Measurements from ENCODE around the gene KATNB1.

KATNB1 gene

GRCh38 chr16:57694725-57695679, 40.6 kb upstream of the KATNB1 start, which contains the start of gene DRC7:
TSS of gene DRC7 (plus strand) at chr16:57694806. CDS start at chr16:57697950, 3,144 bp downstream.
- TF ChIP-seq CTCF (IDR thresholded peaks at IDR 0.05; ENCODE audit: insufficient read depth, low read length, missing control alignments), result no peak
- POLR2A ChIA-PET, result no interaction called here
- DNase-seq (ENCODE audit: low read depth, low spot score), result no peak
- H3K4me3 ChIP-seq (ENCODE audit: low read depth, low read length), result no peak within 1 kb of the TSS
- CTCF ChIA-PET, result no interaction called here

- ChIA-PET POLR2A (no interaction called here), CTCF (no interaction called here)
- no peak for TF ChIP-seq CTCF (IDR thresholded peaks at IDR 0.05; ENCODE audit: insufficient read depth, low read length, missing control alignments)
- no peak overlapping the region for H3K4me3 ChIP-seq (ENCODE audit: low read depth, low read length)
- DNase-seq (ENCODE audit: low read depth, low spot score), result no peak
Measured at GRCh38 chr16:57695680-57696069, 39.9 kb upstream of the KATNB1 start.

GRCh38 chr16:57696240-57696639, 39.3 kb upstream of the KATNB1 start:
- ChIA-PET POLR2A (no interaction called here), CTCF (interaction anchor here (1.2 kb wide), 1 partner anchor 15 kb away, joined by 3 read pairs; no protein-coding TSS in a partner anchor)
- TF ChIP-seq CTCF (IDR thresholded peaks at IDR 0.05; ENCODE audit: insufficient read depth, low read length, missing control alignments), result no peak
- H3K4me3 ChIP-seq (ENCODE audit: low read depth, low read length), result no peak overlapping the region
- no peak for DNase-seq (ENCODE audit: low read depth, low spot score)

- no peak overlapping the region for H3K4me3 ChIP-seq (ENCODE audit: low read depth, low read length)
- TF ChIP-seq CTCF (IDR thresholded peaks at IDR 0.05; ENCODE audit: insufficient read depth, low read length, missing control alignments), result no peak
- DNase-seq (ENCODE audit: low read depth, low spot score), result no peak
- ChIA-PET POLR2A (no interaction called here), CTCF (interaction anchor here (1.2 kb wide), 1 partner anchor 50 kb away, joined by 6 read pairs; no protein-coding TSS in a partner anchor)
Measured at GRCh38 chr16:57697896-57698537, 37.6 kb upstream of the KATNB1 start.

- DNase-seq (ENCODE audit: low read depth, low spot score), result no peak
- ChIA-PET CTCF (interaction anchor here (1.2 kb wide), 1 partner anchor 51 kb away, joined by 6 read pairs; no protein-coding TSS in a partner anchor), POLR2A (no interaction called here)
- H3K4me3 ChIP-seq (ENCODE audit: low read depth, low read length), result no peak overlapping the region
- no peak for TF ChIP-seq CTCF (IDR thresholded peaks at IDR 0.05; ENCODE audit: insufficient read depth, low read length, missing control alignments)
Measured at GRCh38 chr16:57698812-57699405, 36.7 kb upstream of the KATNB1 start.

DNA sequence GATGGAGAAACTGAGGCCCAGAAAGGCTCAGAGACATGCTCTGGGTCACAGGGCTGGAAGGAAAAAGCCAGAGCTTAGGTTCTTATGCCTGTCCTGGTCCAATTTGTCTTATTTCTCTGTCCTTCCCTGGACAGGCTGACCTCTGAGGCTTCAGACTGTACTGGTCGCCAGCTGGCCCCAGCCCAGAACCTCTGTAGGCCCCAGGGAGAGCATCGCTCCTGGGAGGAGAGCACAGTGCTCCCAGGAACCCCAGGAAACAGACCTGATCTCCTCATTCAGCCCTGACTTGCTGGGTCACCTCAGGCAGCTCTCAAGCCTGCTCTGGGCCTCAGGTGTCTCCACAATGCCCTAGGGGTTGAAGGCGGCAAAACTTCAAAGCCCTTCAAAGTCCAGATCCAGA, 36.1 kb upstream of the KATNB1 start:
- CTCF ChIA-PET, result interaction anchor here (1.2 kb wide), 1 partner anchor 52 kb away, joined by 6 read pairs; no protein-coding TSS in a partner anchor

More for the DNA sequence above, 36.1 kb upstream of the KATNB1 start:
- no peak overlapping the region for H3K4me3 ChIP-seq (ENCODE audit: low read depth, low read length)
- POLR2A ChIA-PET, result no interaction called here
- DNase-seq (ENCODE audit: low read depth, low spot score), result no peak
- no peak for TF ChIP-seq CTCF (IDR thresholded peaks at IDR 0.05; ENCODE audit: insufficient read depth, low read length, missing control alignments)

Data from AG04449 (cell line).